GM21515 (cell line): ENCODE results near the gene SERINC2.
"Not testable (repeated sequence)": the region's sequence is repeated elsewhere in the genome, so short reads cannot be mapped to it uniquely, and the experiment has no call there.

Source experiments
- ATAC-seq: cut with Tn5 transposase; IDR thresholded peaks from one replicate; pipeline ENCODE4 v1.9.1; 2021; ENCODE audit not compliant: unreplicated experiment

Gene SERINC2

GRCh38 chr1:31413405-31414001 lies 490 bp downstream of the SERINC2 start:
- ATAC-seq: no peak

- ATAC-seq: no peak
Observed at GRCh38 chr1:31414980-31415370, 2.0 kb downstream of the SERINC2 start.

GRCh38 chr1:31415658-31416057 lies 2.6 kb downstream of the SERINC2 start:
- ATAC-seq: no peak

GRCh38 chr1:31416101-31416736 lies 3.2 kb downstream of the SERINC2 start:
- no peak for ATAC-seq

- no peak for ATAC-seq
Observed at GRCh38 chr1:31417148-31417547, 4.1 kb downstream of the SERINC2 start.

- ATAC-seq: no peak
Observed at GRCh38 chr1:31418626-31419323, 5.8 kb downstream of the SERINC2 start.

GRCh38 chr1:31420716-31421115 lies 7.7 kb downstream of the SERINC2 start:
- ATAC-seq: no peak

GRCh38 chr1:31421371-31422040 lies 8.5 kb downstream of the SERINC2 start:
- no peak for ATAC-seq

- ATAC-seq: no peak
Observed at GRCh38 chr1:31422505-31423319, 9.7 kb downstream of the SERINC2 start.

- ATAC-seq: peak; percentile 76
Observed at GRCh38 chr1:31423418-31423947, 10.5 kb downstream of the SERINC2 start.

- ATAC-seq: no peak
Observed at GRCh38 chr1:31424568-31424967, 11.6 kb downstream of the SERINC2 start.

GRCh38 chr1:31425301-31426081 lies 12.5 kb downstream of the SERINC2 start:
- no peak for ATAC-seq

GRCh38 chr1:31426249-31426922 lies 13.4 kb downstream of the SERINC2 start:
- ATAC-seq: no peak

- ATAC-seq: no peak
Observed at GRCh38 chr1:31427322-31427721, 14.3 kb downstream of the SERINC2 start.

GRCh38 chr1:31428436-31429221 lies 15.6 kb downstream of the SERINC2 start:
- ATAC-seq: no peak

- ATAC-seq: no peak
Observed at GRCh38 chr1:31429583-31429982, 16.6 kb downstream of the SERINC2 start.

- not testable (repeated sequence) for ATAC-seq
Observed at GRCh38 chr1:31431351-31432257, 18.6 kb downstream of the SERINC2 start.
